ENCODE data around the gene TMEM245. TPM values are rescaled to one million over a fixed set of nuclear protein-coding genes. Genes with fewer than 3 reads are reported as not detected.

Gene TMEM245
- total and polyA plus RNA-seq, 2 of the 13 experiments (the other 11 are each of a cell fraction or from before 2014, with no cell fraction given), result 53.5 to 55.4 TPM

DNA sequence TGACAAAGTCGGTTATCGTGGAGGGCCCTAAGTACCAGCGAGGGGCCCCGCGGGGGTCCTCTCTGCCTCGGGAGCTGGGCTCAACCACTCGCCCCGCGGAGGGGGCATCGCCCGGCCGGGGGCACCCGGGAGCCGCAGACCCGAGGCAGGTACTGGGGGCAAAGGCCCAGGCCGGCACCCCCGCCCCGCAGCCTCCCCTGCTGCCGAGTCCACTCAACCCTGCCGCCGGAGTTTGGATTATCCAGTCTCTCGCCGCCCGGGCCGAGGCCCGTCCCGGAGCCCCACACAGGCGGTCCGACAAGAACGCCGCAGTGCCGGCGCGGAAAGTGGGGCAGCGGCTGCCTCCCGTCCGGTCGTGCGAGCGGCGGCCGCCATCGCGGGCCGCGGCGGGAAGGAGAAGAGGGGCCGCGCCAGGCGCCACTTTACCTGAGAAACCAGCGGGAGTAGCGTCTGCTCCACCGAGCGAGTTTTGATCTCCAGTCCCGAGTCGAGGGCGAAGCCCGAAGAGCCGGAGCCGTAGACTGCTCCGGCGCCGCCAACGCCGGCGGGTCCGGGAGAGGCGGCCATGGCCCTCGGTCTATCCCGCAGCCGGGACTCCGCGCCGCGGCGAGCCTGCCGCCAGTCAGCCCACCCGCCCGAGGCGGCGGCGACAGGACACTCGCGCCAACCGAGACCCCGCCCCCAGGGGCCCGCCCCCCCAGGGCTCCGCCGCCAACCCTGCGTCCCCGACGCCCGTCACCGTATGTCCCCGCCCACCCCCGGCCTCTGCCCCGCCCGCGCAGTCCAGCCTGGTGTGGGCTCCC, 106.7 kb downstream of the TMEM245 start, which contains the start of gene CTNNAL1 (continued):
- TF ChIP-seq, protein P1, sequence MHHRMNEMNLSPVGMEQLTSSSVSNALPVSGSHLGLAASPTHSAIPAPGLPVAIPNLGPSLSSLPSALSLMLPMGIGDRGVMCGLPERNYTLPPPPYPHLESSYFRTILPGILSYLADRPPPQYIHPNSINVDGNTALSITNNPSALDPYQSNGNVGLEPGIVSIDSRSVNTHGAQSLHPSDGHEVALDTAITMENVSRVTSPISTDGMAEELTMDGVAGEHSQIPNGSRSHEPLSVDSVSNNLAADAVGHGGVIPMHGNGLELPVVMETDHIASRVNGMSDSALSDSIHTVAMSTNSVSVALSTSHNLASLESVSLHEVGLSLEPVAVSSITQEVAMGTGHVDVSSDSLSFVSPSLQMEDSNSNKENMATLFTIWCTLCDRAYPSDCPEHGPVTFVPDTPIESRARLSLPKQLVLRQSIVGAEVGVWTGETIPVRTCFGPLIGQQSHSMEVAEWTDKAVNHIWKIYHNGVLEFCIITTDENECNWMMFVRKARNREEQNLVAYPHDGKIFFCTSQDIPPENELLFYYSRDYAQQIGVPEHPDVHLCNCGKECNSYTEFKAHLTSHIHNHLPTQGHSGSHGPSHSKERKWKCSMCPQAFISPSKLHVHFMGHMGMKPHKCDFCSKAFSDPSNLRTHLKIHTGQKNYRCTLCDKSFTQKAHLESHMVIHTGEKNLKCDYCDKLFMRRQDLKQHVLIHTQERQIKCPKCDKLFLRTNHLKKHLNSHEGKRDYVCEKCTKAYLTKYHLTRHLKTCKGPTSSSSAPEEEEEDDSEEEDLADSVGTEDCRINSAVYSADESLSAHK (CRISPR knock-in tag; IDR thresholded peaks at IDR 0.05; ENCODE audit: borderline replicate concordance), result no peak
- TF ChIP-seq HOXA9 (CRISPR knock-in tag; IDR thresholded peaks at IDR 0.05; ENCODE audit: borderline replicate concordance), result no peak
- no peak for TF ChIP-seq REXO4 (CRISPR knock-in tag; IDR thresholded peaks at IDR 0.05; ENCODE audit: borderline replicate concordance)
- no peak for TF ChIP-seq PHF20 (CRISPR knock-in tag; IDR thresholded peaks at IDR 0.05)
- no peak for TF ChIP-seq IKZF4 (CRISPR knock-in tag; IDR thresholded peaks at IDR 0.05; ENCODE audit: borderline replicate concordance, low read depth, not compliant biosample characterization)
- TF ChIP-seq STAG1 (CRISPR knock-in tag; IDR thresholded peaks at IDR 0.05), result no peak
- peak; percentile 33; the same call in 1 of the 2 replicates for TF ChIP-seq TBX2 (CRISPR knock-in tag; IDR thresholded peaks at IDR 0.05; ENCODE audit: borderline replicate concordance)
- no peak for TF ChIP-seq GTF2F1 (IDR thresholded peaks at IDR 0.05; ENCODE audit: low read length)
- no peak for TF ChIP-seq MTF1 (CRISPR knock-in tag; IDR thresholded peaks at IDR 0.05)
- TF ChIP-seq ZSCAN20 (CRISPR knock-in tag; IDR thresholded peaks at IDR 0.05; ENCODE audit: borderline replicate concordance), result 0 out of 2 replicates have a peak, but pooled peaks have one; percentile 61
- TF ChIP-seq ZNF235 (CRISPR knock-in tag; IDR thresholded peaks at IDR 0.05; ENCODE audit: borderline replicate concordance), result peak; percentile 50; the same call in 1 of the 2 replicates
- no peak; the same call in 1 of the 2 replicates for TF ChIP-seq ZBTB7B (CRISPR knock-in tag; IDR thresholded peaks at IDR 0.05)
- TF ChIP-seq KMT2B (CRISPR knock-in tag; IDR thresholded peaks at IDR 0.05), result 0 out of 2 replicates have a peak, but pooled peaks have one; percentile 27
- 0 out of 2 replicates have a peak, but pooled peaks have one; percentile 34 for TF ChIP-seq KLF6 (CRISPR knock-in tag; IDR thresholded peaks at IDR 0.05)
- no peak for TF ChIP-seq ATM (IDR thresholded peaks at IDR 0.05; ENCODE audit: borderline replicate concordance)
- no peak for TF ChIP-seq DR1 (CRISPR knock-in tag; IDR thresholded peaks at IDR 0.05)
- TF ChIP-seq, protein P2, sequence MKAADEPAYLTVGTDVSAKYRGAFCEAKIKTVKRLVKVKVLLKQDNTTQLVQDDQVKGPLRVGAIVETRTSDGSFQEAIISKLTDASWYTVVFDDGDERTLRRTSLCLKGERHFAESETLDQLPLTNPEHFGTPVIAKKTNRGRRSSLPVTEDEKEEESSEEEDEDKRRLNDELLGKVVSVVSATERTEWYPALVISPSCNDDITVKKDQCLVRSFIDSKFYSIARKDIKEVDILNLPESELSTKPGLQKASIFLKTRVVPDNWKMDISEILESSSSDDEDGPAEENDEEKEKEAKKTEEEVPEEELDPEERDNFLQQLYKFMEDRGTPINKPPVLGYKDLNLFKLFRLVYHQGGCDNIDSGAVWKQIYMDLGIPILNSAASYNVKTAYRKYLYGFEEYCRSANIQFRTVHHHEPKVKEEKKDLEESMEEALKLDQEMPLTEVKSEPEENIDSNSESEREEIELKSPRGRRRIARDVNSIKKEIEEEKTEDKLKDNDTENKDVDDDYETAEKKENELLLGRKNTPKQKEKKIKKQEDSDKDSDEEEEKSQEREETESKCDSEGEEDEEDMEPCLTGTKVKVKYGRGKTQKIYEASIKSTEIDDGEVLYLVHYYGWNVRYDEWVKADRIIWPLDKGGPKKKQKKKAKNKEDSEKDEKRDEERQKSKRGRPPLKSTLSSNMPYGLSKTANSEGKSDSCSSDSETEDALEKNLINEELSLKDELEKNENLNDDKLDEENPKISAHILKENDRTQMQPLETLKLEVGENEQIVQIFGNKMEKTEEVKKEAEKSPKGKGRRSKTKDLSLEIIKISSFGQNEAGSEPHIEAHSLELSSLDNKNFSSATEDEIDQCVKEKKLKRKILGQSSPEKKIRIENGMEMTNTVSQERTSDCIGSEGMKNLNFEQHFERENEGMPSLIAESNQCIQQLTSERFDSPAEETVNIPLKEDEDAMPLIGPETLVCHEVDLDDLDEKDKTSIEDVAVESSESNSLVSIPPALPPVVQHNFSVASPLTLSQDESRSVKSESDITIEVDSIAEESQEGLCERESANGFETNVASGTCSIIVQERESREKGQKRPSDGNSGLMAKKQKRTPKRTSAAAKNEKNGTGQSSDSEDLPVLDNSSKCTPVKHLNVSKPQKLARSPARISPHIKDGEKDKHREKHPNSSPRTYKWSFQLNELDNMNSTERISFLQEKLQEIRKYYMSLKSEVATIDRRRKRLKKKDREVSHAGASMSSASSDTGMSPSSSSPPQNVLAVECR (CRISPR knock-in tag; IDR thresholded peaks at IDR 0.05; ENCODE audit: borderline replicate concordance), result peak; percentile 77; the same call in 1 of the 2 replicates
- TF ChIP-seq MTF2 (CRISPR knock-in tag; IDR thresholded peaks at IDR 0.05; ENCODE audit: borderline replicate concordance), result no peak
- TF ChIP-seq, protein P3, sequence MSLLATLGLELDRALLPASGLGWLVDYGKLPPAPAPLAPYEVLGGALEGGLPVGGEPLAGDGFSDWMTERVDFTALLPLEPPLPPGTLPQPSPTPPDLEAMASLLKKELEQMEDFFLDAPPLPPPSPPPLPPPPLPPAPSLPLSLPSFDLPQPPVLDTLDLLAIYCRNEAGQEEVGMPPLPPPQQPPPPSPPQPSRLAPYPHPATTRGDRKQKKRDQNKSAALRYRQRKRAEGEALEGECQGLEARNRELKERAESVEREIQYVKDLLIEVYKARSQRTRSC (CRISPR knock-in tag; IDR thresholded peaks at IDR 0.05; ENCODE audit: low read depth), result no peak
- TF ChIP-seq ZNF737 (CRISPR knock-in tag; IDR thresholded peaks at IDR 0.05; ENCODE audit: borderline replicate concordance), result no peak
- TF ChIP-seq ZNF570 (CRISPR knock-in tag; IDR thresholded peaks at IDR 0.05; ENCODE audit: borderline replicate concordance), result no peak

Data from HepG2 (cell line).